Ramos (cell line): ENCODE results near the gene PACS1.

ENCODE experiments used
- in situ Hi-C: fragments of 300-500 bp; cut with MboI; formaldehyde crosslinking; loops from one replicate; pipeline ENCODE4 v1.14.3; 2022; ENCODE audit warnings: low sequenced_read_pairs; ENCODE audit not compliant: unreplicated experiment

The PACS1 gene

DNA sequence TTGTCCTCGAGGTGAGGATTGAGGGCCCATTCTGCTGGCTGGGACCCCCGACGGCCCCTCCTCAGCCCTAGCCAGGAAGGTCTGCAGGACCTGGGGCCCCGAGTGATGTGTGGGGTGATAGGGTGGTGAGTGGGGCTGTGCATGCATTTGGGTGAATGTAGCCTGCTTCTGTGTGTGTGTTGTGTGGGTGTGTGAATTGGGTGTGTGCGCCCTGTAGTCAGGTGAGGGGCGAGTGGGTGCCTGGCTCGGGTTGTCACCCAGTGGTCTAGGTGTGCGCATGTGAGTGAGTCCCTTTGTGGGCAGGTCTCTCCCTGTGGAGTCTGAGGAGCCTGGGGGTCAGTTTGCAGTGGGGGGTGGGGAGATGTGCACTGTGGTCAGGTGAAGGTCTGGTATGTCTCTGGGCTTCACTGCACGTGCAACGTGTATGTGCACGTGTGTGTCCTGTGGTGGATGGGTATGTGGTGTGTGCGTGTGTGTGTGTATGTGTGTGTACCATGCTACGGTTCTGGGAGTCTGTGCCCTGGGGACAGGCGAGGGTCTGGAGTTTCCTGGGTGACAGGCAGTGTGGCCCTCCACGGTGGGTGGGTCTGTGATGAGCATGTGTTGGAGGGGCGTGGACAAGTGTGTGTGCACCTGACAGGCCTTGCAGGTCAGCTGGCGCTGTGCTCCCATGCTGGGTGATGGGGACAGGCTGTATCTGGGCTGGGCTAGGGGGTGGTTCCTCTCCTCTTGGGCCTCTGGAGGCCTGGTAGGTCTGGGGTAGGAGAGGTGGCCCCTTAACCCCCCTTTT lies 222.7 kb downstream of the PACS1 start:
- in situ Hi-C loops, result no loop called here

DNA sequence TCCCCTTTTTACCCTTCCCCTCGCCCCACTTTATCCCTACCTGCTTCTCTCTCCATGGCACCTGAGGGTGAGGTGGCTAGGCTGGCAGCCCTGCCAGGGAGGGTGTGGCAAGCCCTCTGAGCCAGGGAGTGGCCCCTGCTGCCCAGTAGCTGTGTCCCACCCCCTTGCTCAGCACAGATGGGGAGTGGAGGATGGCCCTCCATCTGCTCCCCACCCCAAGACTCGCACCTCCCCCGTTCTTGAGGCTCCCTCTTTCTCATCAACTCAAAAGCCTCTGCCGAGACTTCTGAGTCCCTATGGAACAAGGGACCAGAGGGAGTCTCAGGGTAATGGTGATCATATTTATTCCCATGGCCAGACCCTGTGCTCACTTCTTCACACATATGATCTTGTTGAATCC lies 223.3 kb downstream of the PACS1 start:
- in situ Hi-C loops, result no loop called here

DNA sequence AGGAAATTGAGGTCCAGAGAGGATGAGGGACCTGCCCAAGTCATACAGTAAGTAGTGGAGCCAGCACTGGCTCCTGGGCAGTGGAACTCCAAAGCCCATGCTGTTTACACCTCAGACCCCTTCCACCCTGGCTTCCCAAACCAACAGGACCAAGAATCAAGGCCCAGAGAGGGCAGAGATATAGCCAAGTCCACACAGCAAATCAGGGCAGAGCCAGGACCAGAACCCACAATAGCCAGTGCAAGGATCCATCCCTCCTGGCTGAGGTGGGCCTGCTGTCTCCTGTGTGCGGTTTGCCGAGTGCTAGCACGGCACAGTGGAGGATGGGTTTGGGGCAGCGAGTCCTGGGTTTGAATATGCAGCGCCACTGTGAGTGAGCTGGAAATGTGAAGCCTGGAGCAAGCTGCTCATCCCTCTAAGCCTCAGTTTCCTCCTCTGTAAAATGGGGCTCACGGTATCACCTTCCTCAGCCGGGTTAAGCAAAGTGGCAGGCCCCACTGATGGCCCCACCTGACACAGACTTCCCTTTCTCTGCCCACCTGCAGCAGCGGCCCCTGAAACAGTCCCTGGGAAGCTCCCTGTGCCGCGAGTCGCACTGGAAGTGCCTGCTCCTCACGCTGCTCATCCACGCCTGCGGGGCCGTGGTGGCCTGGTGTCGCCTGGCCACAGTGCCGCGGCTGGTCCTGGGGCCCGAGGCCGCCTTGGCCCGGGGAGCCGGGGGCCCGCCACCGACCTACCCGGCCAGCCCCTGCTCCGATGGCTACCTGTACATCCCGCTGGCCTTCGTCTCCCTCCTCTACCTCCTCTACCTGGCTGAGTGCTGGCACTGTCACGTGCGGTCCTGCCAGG lies 223.9 kb downstream of the PACS1 start:
- in situ Hi-C loops, result no loop called here
